ENCODE data around the gene SYNC. TPM values are rescaled to one million over a fixed set of nuclear protein-coding genes. Genes with fewer than 3 reads are reported as not detected.
"Not testable (repeated sequence)": the region's sequence is repeated elsewhere in the genome, so short reads cannot be mapped to it uniquely, and the experiment has no call there.

Gene SYNC
- total RNA-seq, 1 donor from 2014 or later = 0.45 TPM

DNA sequence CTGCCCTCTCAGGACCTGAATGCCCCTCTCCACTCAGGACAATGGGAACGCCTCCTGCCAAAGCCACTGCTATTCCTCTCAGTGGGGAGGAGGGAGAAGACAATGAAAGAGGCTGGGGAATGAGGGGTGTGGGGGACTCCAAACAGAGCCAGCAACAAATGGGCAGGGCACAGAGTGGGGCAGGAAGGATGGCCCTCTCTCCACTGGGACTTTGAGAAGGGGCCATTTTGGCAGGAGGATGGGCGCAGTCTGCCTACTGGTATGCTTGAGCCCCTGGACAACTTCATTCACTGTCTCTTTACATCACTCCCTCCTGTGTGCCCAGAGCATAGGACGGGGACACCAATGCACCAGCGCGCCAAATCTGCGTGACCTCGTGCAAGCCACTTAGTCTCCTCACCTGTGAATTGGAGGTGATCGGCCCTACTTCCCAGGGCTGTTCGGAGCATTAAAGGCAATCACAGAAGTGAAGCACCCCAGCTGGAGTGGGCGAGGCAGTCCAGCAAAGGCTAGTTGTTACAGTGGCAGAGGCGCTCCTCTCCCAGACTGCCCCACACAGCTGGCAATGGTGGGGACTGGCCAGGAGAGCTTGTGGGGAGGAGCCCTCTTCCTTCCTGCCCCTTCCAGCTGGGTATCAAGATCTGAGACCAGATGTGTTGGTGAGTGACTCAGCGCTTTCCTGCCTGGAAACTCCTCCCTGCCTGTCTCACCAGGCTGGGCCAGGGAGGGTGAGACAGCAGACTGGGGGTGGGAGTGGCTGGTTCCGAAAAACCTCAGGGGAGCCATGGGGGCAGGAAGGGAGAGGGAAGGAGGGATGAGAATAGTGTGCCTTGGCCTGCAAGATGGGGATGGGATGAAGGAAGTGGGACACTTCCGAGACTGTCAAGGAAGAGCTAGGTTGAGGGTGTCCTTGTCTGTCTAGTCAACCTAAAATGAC lies 22.4 kb upstream of the SYNC start:
- DNase-seq (ENCODE audit: low spot score) = no peak
- ATAC-seq = peak; percentile 37

DNA sequence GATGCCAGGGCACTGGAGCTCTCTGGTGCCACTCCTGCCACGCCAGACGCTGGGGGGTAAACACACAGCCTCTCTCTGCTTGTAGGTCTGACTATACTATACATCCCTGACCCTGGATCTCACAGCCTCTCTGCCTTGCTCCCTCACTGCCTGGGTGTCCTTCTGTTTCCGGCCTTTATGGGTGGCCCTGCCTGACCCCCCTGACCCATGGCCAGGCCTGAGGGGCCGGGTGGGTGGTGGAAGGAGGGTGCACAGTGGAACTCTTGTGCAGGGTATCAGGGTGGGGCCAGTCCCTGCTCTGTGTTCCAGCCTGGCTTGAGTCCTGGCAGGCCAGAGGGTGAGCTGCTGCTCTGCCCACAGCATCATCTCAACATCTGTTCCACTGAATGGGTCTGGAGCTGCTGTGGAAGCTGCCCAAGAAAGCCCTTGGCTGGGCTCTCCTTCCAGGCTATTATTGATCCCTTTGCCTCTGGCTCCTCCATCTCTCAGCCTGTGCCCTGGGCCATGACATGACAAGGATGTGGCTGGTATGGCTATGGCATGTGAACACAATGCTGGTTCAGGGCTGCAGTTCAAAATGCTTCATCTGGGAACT lies 17.2 kb upstream of the SYNC start:
- no peak for ATAC-seq
- DNase-seq (ENCODE audit: low spot score) = no peak

DNA sequence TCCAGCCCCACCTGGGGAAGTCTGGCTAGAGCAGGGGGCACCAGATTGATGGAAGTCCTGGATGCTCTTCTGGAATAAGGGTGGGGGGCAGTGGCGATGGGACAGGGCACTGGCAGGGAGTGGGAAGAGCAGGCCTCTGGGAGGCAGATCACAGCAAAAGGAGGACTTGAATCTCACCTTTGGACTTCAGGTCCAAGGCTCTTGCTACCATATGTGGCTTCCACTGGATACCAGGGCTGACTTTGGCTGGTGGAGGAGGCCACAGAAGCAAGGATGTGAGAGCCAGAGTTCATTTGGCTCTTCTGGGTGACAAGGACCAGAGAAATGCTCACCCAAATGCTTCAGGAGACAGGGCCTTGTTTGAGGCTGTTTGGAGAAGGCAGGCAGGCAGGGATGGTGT lies 16.0 kb upstream of the SYNC start:
- DNase-seq (ENCODE audit: low spot score) (no peak), ATAC-seq (no peak)

DNA sequence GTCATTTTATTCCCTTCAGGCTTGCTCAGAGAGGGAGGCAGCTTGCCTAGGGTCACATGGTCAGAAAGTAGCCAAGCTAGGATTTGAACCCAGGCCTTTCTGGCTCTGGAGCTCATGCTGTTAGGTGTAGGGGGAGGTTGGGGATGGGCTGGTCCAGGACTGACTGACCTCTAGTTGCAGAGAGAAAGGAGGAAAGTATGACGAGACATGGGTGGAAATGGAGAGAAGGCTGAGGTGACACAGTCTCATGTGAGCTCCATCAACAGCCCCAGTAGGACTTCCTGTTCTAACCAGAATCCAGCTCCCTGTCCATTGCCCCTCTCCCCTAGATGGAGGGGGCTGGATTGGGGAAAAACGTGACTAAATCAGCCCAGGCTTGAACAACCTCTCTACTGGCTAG lies 15.5 kb upstream of the SYNC start:
- ATAC-seq (no peak), DNase-seq (ENCODE audit: low spot score) (no peak)

DNA sequence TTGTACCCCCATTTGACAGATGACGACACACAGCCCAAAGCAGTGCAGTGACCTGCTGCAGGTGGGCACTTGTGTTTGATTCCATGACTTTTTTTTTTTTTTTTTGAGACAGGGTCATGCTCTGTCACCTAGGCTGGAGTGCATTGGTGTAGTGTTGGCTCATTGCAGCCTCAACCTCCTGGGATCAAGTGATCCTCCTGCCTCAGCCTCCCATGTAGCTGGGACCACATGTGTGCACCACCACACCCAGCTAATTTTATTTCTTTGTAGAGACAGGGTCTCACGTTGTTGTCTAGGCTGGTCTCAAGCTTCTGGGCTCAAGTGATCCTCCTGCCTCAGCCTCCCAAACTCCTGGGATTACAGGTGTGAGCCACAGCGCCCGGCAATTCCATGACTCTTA lies 14.9 kb upstream of the SYNC start:
- ATAC-seq = no peak

DNA sequence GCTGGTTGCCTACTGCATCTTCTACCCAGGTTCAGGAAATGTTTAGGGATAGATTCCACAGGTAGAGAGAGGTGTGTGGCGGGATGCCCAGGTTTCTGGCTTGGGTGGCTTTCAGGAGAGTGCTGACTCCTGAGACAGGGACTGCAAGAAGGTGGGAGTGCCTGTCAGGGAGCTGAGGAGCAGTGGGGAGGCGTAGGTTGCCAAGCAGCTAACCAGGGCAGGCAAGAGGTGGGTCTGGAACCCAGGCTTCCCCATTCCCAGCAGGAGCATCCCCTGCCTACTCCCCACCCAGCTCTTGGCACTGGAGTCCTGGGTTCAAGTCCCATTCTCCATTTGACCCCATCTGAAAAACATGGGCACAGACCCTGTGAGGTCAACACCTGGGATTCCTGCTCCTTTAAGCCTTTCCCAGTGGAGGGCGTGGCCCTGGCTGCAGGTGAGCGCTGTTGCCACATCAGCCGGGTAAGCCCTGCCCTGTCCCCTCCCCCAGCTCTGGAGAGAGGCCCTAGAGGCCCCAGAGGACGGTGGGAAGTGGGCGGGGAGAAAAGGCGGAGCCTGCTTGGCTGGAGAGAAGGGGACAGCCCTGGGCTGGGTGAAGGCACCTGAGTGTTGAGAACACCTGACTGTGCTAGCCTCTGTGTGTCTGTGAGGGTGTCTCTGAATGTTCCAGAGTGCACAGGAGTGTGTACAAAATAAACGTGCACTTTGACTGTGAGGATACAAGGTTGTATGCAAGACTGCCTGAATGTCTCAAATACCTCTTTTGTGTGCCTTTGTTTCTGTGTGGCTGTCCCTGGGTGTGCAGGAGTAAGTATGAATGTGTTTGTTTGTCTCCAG lies 14.0 kb upstream of the SYNC start:
- DNase-seq (ENCODE audit: low spot score) = peak; percentile 97
- peak; percentile 92 for ATAC-seq

More for the DNA sequence above, 14.9 kb upstream of the SYNC start:
- no peak for DNase-seq (ENCODE audit: low spot score)

DNA sequence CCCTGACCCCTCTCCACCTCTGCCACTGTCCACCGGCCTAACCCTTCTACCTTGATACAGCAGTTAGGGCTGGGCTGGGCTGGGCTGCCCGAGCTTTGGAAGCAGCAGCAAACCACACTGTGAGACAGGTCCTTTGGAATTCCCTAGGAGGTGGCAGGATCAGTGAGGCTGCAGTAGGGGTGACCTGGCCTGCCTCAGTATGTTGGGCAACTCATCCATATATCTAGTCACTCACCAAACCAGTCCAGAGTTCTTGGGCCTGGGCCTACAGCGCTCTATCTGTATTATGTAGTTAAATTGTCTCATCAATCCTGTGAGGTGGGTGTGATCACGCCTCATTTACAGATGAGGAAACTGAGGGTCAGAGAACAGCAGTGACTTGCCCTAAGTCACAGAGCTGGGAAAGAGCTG lies 13.3 kb upstream of the SYNC start:
- no peak for DNase-seq (ENCODE audit: low spot score)
- ATAC-seq = no peak

DNA sequence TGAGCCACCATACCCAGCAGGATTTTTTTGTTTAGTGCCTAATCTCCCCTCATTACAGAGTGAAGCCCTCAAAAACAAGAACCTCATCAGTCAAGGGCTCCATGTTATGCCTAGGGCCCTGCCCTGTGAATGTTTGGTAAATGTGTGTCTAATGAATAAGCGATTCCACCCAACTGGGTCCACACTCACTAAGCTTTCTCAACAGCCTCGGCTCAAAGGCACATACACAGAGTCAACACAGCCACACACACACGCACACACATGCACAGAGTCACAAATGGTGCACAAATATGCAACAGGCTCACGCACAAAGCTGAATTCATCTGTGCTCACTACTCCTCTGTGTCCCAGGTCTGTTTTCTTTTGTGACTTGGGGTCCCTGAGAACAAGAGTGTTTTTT lies 11.7 kb upstream of the SYNC start:
- DNase-seq (ENCODE audit: low spot score) = no peak

DNA sequence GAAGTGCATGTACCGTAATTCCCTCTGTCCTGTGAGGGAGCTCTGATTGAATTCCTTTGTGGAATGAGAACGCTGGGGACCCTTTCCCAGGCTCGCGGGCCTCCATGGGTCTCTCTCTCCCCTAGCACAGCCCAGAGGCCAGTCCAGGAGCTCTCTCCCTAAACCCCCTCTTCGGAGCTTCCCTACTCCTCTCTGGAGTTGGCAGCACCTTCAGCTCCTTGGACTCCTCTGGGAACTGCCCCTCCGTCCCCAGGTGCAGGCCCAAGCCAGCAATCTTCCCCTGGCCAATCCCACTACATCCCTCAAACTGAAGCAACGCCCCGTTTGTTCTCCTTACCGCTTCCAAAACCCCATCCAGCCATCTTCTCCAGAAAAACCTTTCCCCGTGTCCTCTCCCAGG lies 10.5 kb upstream of the SYNC start:
- DNase-seq (ENCODE audit: low spot score) = no peak
- no peak for ATAC-seq

More for the DNA sequence above, 11.7 kb upstream of the SYNC start:
- peak; percentile 15 for ATAC-seq

DNA sequence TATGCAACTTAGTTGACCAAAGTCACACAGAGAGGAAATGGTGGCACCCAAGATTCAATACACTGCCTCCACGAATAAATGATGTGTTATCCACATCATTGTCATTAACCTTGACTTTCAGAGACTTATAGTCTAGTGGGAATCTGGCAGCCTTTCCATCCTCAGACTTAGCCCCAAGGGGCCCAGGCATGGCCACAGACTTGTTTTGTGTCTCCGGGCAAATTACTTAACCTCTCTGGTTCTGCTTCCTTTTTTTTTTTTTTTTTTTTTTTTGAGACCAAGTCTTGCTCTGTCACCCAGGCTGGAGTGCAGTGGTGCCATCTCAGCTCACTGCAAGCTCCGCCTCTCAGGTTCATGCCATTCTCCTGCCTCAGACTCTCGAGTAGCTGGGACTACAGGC lies 8.7 kb upstream of the SYNC start:
- not testable (repeated sequence) for DNase-seq (ENCODE audit: low spot score); ATAC-seq

DNA sequence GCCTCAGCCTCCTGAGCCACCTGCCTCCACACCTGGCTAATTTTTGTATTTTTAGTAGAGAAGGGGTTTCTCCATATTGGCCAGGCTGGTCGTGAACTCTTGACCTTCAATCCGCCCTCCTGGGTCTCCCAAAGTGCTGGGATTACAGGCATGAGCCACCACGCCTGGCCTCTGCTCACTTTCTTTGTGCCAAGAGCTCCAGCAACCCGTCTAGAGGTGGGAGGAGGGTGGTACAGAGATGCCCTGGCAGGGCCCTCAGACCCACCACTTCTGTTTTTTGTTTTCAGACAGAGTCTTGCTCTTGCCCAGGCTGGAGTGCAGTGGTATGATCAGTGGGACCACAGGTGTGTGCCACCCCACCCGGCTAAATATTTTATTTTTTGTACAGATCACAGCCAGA lies 6.9 kb upstream of the SYNC start:
- DNase-seq (ENCODE audit: low spot score) (no peak), ATAC-seq (no peak)

DNA sequence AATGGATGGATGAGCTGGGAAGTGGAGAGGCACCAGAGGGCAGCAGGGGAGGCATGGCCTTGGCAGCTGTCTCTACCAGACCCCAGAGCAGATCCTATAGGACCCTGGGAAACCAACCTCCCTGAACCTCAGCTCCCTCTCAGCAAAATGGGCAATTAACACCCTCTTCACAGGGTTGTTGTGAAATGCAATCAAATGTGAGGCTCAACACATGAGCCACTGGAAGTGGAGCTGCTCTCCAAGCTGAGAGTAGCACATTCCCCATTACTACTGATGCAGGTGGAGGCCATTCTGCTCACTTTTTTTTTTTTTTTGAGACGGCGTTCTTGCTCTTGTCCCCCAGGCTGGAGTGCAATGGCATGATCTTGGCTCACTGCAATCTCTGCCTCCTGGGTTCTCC lies 6.5 kb upstream of the SYNC start:
- ATAC-seq (no peak), DNase-seq (ENCODE audit: low spot score) (no peak)

DNA sequence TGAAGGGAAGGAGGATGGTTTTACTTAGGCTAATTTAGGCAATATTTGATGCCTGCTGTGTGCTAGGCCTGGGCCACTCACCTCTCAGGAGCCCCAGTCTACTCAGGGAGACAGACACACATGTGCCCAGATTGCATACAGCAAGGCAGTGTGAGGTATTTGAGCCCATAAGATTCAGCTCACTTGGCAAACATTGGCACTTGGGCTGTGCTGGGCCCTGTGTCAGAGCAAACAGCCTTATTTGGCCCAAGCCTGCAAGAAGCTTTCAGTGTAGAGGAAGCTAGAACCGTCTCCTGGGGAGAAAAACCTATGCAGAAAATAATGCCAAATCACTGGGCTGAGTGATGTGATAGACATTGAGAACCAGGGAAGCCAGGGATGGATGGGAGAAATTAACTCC lies 3.9 kb upstream of the SYNC start:
- ATAC-seq = peak; percentile 61
- DNase-seq (ENCODE audit: low spot score) = no peak

DNA sequence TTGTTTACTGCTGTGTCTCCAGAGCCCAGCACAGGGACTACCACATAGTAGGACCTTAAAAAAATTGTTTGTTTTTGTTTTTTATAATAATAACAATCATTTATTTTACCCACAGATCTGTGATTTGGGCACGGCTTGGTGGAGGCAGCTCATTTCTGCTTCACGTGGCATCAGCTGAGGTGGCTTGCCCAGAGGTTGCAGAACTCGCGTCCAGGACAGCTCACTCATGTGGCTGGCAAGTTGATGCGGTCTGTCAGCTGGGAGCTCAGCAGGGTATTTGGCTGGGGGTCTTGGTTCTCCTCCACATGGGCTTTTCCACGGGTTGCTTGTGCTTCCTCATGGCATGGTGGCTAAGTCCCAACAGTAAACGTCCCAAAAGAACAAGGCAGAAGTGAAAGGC lies 2.9 kb upstream of the SYNC start:
- ATAC-seq = no peak

DNA sequence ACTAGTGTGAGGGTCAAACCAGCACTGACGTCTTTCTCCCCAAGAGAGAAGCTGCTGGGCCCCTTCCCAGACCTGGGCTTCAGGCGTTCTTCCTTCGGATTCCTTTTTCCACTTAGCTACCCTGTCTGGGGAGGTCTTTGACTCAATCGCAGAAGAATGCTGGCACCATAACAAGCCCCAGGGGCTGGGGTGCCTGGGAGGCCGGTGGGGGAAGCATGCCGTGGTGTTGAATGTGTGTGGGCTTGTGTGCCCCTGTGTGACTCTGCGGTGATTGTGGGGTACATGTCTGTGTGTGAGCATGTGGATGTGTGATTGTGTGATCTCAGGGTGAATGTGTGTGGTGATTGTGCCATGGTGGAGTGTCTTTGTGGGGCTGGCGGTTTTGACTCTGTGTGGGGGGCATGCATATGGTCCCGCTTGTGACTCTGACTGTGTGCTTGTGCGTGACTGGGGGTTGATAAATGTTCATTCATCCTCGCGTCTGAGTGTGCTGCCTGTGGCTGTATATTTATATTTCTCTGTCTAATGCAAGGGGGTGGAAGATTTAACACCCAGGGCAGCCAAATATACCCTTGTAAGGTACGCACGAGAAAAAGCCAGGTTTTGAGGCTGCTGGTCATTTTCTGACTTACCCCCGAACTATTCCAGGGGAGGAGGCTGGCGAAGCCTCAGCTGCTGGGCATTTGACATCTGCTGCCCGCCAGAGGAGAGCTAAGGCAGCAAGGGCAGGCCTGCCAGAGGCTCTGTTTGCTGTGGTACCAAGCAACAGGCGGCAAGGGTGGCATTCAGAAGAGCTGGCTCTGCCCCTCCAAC lies 1.1 kb upstream of the SYNC start:
- ATAC-seq = no peak
- no peak for DNase-seq (ENCODE audit: low spot score)

More for the DNA sequence above, 2.9 kb upstream of the SYNC start:
- no peak for DNase-seq (ENCODE audit: low spot score)

DNA sequence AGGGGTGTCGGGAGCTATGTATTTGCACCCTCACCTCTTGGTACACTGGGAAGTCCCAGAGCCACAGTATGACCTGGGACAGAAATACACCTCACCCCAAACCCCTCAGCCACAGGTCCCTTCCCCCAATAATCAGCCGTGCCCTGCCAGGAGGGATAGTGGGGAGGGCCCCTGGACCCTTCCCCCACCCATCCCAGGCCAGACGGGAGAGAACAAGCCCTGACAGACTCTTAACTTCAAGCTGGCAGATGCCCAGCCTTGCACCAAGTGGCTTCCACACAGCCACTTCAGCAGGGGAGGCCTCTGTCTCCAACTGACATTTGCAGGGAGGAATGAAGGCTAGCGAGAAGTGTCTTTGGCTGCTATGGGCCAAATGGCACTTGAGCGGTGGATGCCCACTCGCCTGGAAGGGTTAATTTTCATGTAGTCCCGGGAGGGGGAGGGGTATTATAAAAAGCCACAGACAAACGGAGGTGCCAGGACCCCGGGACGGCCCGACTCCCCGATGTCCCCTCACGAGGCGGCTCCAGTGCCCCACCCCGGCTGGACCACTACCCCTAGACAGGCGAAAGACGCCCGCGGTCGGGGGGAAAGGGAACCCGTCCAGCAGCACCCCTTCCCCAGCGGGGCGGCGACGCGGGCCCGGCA lies 495 bp downstream of the SYNC start:
- ATAC-seq (peak; percentile 7), DNase-seq (ENCODE audit: low spot score) (no peak)

DNA sequence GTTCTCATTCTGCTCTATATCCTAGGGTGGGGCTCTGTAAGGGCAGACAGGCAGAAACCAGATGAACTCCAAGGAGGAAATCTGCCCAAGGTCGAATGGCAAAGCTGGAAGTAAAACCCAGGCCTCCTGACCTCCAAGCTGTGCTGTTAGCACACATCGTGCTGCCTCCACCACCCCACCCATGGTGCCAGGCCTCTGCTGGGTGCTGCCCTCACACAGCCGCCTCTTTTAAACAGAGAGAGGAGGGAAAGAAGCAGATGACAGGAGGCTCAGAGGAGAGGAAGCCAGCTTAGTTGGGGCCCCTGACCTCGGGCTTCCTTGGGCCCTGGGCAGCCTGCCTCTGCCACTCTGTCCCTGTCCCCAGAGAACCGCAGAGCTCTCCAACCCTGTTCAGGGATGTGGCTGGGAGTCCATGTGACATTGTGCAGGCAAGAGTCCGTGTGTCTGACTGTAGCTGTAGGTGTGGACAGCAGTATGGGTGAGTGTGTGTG lies 1.1 kb downstream of the SYNC start:
- DNase-seq (ENCODE audit: low spot score) (no peak), ATAC-seq (peak; percentile 24)

DNA sequence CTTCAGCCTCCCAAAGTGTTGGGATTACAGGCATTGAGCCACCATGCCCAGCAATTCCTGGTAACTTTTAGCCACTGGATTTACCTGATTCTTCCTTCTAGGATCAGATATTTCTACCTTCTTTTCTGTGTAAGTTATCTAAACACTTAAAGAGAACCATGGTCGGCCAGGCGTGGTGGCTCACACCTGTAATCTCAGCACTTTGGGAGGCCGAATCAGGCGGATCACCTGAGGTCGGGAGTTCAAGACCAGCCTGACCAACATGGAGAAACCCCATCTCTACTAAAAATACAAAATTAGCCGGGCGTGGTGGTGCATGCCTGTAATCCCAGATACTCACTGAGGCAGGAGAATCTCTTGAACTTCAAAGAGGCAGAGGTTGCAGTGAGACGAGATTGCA lies 5.6 kb downstream of the SYNC start:
- ATAC-seq; DNase-seq (ENCODE audit: low spot score): not testable (repeated sequence)

DNA sequence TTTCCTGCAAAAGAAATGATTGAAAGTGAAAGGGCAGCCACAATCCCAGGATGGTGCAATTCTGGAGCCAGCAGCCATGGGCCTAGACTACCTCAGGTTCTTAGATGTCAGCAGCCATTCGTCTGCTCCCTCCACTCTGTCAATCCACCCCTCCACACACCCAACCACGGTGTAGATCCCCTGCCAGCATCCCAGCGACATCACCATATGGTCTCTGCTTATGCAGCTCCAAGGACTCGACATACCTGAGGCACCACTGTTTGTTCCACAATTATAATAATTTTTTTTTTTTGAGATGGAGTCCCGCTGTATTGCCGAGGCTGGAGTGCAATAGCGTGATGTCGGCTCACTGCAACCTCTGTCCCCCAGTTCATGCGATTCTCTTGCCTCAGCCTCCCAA lies 6.5 kb downstream of the SYNC start:
- no peak for DNase-seq (ENCODE audit: low spot score)
- ATAC-seq = no peak

Measured in left lobe of liver (tissue), 2 donors.